HEK293 (cell line): ENCODE measurements around the gene TGFB3.

Source experiments
- BCL11B ChIP-seq: fragments of 450-650 bp; formaldehyde crosslinking; IDR thresholded peaks from 2 replicates; pipeline ENCODE4 v1.5.1; 2016; ENCODE audit warnings: low read depth, missing biosample characterization, missing genetic modification characterization
- CTCF ChIP-seq: fragments of 450-650 bp; formaldehyde crosslinking; IDR thresholded peaks from 2 replicates; pipeline ENCODE4 v1.5.1; 2016; ENCODE audit warnings: missing biosample characterization, missing genetic modification characterization
- GFI1B ChIP-seq: fragments of 450-650 bp; formaldehyde crosslinking; IDR thresholded peaks from 2 replicates; pipeline ENCODE4 v1.5.1; 2016; ENCODE audit warnings: missing biosample characterization, missing genetic modification characterization
- INSM2 ChIP-seq: fragments of 450-650 bp; formaldehyde crosslinking; IDR thresholded peaks from 2 replicates; pipeline ENCODE4 v1.5.1; 2016; ENCODE audit warnings: missing biosample characterization, missing genetic modification characterization
- SETDB1 ChIP-seq: IDR thresholded peaks from one replicate; pipeline ENCODE4 v1.6.1; 2017; ENCODE audit warnings: mild to moderate bottlenecking, low read length, moderate library complexity, mixed read lengths; ENCODE audit not compliant: insufficient read length
- YY1 ChIP-seq: fragments of 450-650 bp; formaldehyde crosslinking; IDR thresholded peaks from 2 replicates; pipeline ENCODE4 v1.5.1; 2018; ENCODE audit warnings: missing biosample characterization, missing genetic modification characterization
- ZNF426 ChIP-seq: fragments of 450-650 bp; formaldehyde crosslinking; IDR thresholded peaks from 2 replicates; pipeline ENCODE4 v1.5.1; 2017; ENCODE audit warnings: missing biosample characterization, missing genetic modification characterization, mild to moderate bottlenecking, inconsistent platforms, moderate library complexity
- ZNF837 ChIP-seq: fragments of 450-650 bp; formaldehyde crosslinking; IDR thresholded peaks from 2 replicates; pipeline ENCODE4 v1.5.1; 2016; ENCODE audit warnings: missing biosample characterization, missing genetic modification characterization

TGFB3 gene

GRCh38 chr14:75909630-75910029 lies 72.2 kb downstream of the TGFB3 start (continued):
- TF ChIP-seq CTCF (tag by site-specific recombination) (no peak), INSM2 (tag by site-specific recombination) (no peak), BCL11B (tag by site-specific recombination) (no peak), YY1 (tag by site-specific recombination) (no peak), GFI1B (tag by site-specific recombination) (no peak), SETDB1 (no peak), ZNF426 (tag by site-specific recombination) (no peak), ZNF837 (tag by site-specific recombination) (no peak)
